Measurements from ENCODE around the gene DEXI.

The DEXI gene

GRCh38 chr16:10923650-10924214, 18.5 kb downstream of the DEXI start:
- peak in 1 of 2 experiments; percentile 39 for DNase-seq

GRCh38 chr16:10923146-10923649, 19.1 kb downstream of the DEXI start:
- no peak for DNase-seq

- no peak for DNase-seq
Measured at GRCh38 chr16:10922328-10923145, 19.7 kb downstream of the DEXI start.

GRCh38 chr16:10921536-10922327, 20.5 kb downstream of the DEXI start:
- DNase-seq: no peak

GRCh38 chr16:10920726-10921427, 21.4 kb downstream of the DEXI start:
- peak in 1 of 2 experiments; percentile 55 for DNase-seq

GRCh38 chr16:10919003-10919351, 23.3 kb downstream of the DEXI start:
- no peak for DNase-seq

GRCh38 chr16:10918294-10919002, 23.8 kb downstream of the DEXI start:
- DNase-seq: peak; percentile 90 to 92

- DNase-seq: no peak
Measured at GRCh38 chr16:10916534-10916933, 25.7 kb downstream of the DEXI start.

- no peak for DNase-seq
Measured at GRCh38 chr16:10911267-10911666, 31.0 kb downstream of the DEXI start.

GRCh38 chr16:10907757-10908045, 34.6 kb downstream of the DEXI start:
- peak in 1 of 2 experiments; percentile 52 for DNase-seq

- peak in 1 of 2 experiments; percentile 42 for DNase-seq
Measured at GRCh38 chr16:10906914-10907756, 35.1 kb downstream of the DEXI start.

GRCh38 chr16:10906482-10906881, 35.8 kb downstream of the DEXI start:
- DNase-seq: no peak

- DNase-seq: no peak
Measured at GRCh38 chr16:10902999-10903398, 39.3 kb downstream of the DEXI start.

GRCh38 chr16:10897134-10897533, 45.1 kb downstream of the DEXI start:
- no peak for DNase-seq

GRCh38 chr16:10896723-10897122, 45.5 kb downstream of the DEXI start:
- no peak for DNase-seq

GRCh38 chr16:10896165-10896564, 46.1 kb downstream of the DEXI start:
- no peak for DNase-seq

- DNase-seq: no peak
Measured at GRCh38 chr16:10895053-10895946, 47.0 kb downstream of the DEXI start.

GRCh38 chr16:10892782-10893318, 49.4 kb downstream of the DEXI start:
- no peak for DNase-seq

- no peak for DNase-seq
Measured at GRCh38 chr16:10889855-10890254, 52.4 kb downstream of the DEXI start.

- DNase-seq: no peak
Measured at GRCh38 chr16:10888320-10888937, 53.8 kb downstream of the DEXI start.

Measured in SHP77 (cell line).